K562 (cell line): Measurements from ENCODE around the gene CAPZA1.

Experiments
- CBFA2T3 ChIP-seq: fragments of 450-650 bp; IDR thresholded peaks from 2 replicates; pipeline ENCODE4 v1.6.1; 2017
- FOXM1 ChIP-seq, 2 experiments: fragments of 450-650 bp in 1 of 2; sonication (generic) in 1 of 2; formaldehyde crosslinking in 1 of 2; IDR thresholded peaks; 2 replicates each; pipeline versions ENCODE4 v1.6.1 to v1.9.0; 2017 to 2022; ENCODE audit warnings: low read depth in 2 of 2, mild to moderate bottlenecking in 2 of 2, missing genetic modification reagents in 1 of 2, moderate library complexity in 1 of 2
- MAZ ChIP-seq, 2 experiments: fragments of 450-650 bp in 1 of 2; sonication (generic) in 1 of 2; formaldehyde crosslinking; IDR thresholded peaks in 1 of 2; conservative IDR thresholded peaks in 1 of 2; 2 replicates each; pipeline versions ENCODE4 v1.4.0 to v1.5.0; 2020; ENCODE audit warnings: mild to moderate bottlenecking in 1 of 2, missing genetic modification reagents in 1 of 2
- MYC ChIP-seq, 2 experiments: fragments of 250-450 bp in 1 of 2; sonication (Bioruptor Pico) in 1 of 2; IDR thresholded peaks; 2 replicates each; pipeline versions ENCODE4 v1.5.1 to v1.6.1; 2012 to 2021; ENCODE audit warnings: low read depth in 2 of 2, borderline replicate concordance in 1 of 2, improper control_type of control experiment in 1 of 2, low read length in 1 of 2, mild to moderate bottlenecking in 1 of 2, moderate library complexity in 1 of 2
- NR2C1 ChIP-seq, 2 experiments: fragments of 450-650 bp; IDR thresholded peaks; 2 replicates each; pipeline ENCODE4 v1.6.1; 2017; ENCODE audit warnings: mild to moderate bottlenecking in 2 of 2, antibody characterized with exemption in 1 of 2, inconsistent platforms in 1 of 2, missing compliant biosample characterization in 1 of 2, missing genetic modification characterization in 1 of 2
- POLR2AphosphoS5 ChIP-seq: IDR thresholded peaks from 2 replicates; pipeline ENCODE4 v1.6.1; 2011; ENCODE audit warnings: mild to moderate bottlenecking, low read depth, low read length, moderate library complexity; ENCODE audit not compliant: control insufficient read depth, insufficient read depth
- SPI1 ChIP-seq: IDR thresholded peaks from 2 replicates; pipeline ENCODE4 v1.6.1; 2011; ENCODE audit warnings: low read depth, low read length, control low read depth, borderline replicate concordance
- TBP ChIP-seq: optimal IDR thresholded peaks from 2 replicates; pipeline ENCODE3; 2011; ENCODE audit warnings: low read depth, low read length, improper control_type of control experiment
- ZFP1 ChIP-seq: fragments of 450-650 bp; formaldehyde crosslinking; IDR thresholded peaks from 2 replicates; pipeline ENCODE4 v1.4.0; 2020; ENCODE audit warnings: mild to moderate bottlenecking, mixed read lengths
- ZNF282 ChIP-seq: sonication (generic); formaldehyde crosslinking; IDR thresholded peaks from 2 replicates; pipeline ENCODE4 v1.8.1; 2023; ENCODE audit warnings: missing genetic modification reagents
- ZNF324 ChIP-seq: fragments of 250-450 bp; sonication (Bioruptor Pico); IDR thresholded peaks from 2 replicates; pipeline ENCODE4 v1.4.0; 2020; ENCODE audit warnings: mild to moderate bottlenecking
- TF ChIP-seq, protein P1 (sequence below): sonication (generic); formaldehyde crosslinking; IDR thresholded peaks from 2 replicates; pipeline ENCODE4 v1.9.0; 2022; ENCODE audit warnings: mild to moderate bottlenecking, missing genetic modification reagents

DNA sequence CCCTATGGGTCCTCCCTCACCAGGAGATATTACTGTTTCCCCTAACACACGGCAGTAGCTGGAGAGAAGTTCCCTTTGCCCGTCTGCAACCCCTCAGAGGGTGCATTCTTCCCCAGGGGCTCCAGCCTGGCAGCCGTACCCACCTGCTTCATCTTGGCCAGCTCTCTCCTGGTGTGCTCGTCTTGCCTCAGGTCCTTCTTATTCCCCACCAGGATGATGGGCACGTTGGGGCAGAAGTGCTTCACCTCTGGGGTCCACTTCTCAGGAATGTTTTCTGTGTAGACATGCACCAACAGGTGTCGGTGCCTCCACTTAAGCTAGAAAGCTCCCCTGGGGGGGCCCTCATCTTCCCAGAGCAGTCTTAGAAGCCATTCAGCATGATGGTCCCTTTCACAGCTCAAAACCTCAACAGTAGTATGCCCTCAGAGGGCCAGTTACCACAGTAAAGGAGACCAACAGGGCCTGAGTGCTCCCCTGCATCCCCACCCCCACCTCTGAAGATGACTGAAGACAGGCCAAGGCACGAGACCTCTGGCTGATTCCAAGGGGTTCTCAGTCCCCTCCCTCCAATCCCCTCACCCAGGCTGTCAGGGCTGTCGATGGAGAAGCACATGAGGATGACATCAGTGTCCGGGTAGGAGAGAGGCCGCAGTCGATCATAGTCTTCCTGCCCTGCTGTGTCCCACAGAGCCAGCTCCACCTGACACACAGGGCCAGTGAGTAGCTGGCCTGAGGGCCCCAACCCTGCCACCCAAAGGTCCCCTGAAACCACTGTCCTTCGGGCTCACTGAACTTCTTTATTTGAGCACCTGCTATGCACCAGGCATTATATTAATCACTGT, 83.0 kb downstream of the CAPZA1 start:
- TF ChIP-seq SPI1 (no peak), MAZ (CRISPR knock-in tag; conservative IDR thresholded peaks at IDR 0.05 in 1 of 2, IDR thresholded peaks at IDR 0.05 in 1 of 2) (no peak), CBFA2T3 (no peak), MYC (IDR thresholded peaks at IDR 0.05; ENCODE audit: low read depth, low read length) (no peak), MYC (CRISPR knock-in tag; IDR thresholded peaks at IDR 0.05; ENCODE audit: borderline replicate concordance, low read depth) (no peak), POLR2AphosphoS5 (peak; percentile 31), ZFP1 (CRISPR knock-in tag) (no peak), FOXM1 (IDR thresholded peaks at IDR 0.05; ENCODE audit: low read depth) (no peak), FOXM1 (CRISPR knock-in tag; IDR thresholded peaks at IDR 0.05; ENCODE audit: low read depth) (no peak), NR2C1 (IDR thresholded peaks at IDR 0.05) (no peak), NR2C1 (tag; IDR thresholded peaks at IDR 0.05) (no peak), TBP (no peak), ZNF282 (CRISPR knock-in tag) (no peak), ZNF324 (CRISPR knock-in tag) (no peak)
- TF ChIP-seq, protein P1, sequence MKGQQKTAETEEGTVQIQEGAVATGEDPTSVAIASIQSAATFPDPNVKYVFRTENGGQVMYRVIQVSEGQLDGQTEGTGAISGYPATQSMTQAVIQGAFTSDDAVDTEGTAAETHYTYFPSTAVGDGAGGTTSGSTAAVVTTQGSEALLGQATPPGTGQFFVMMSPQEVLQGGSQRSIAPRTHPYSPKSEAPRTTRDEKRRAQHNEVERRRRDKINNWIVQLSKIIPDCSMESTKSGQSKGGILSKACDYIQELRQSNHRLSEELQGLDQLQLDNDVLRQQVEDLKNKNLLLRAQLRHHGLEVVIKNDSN (CRISPR knock-in tag) = no peak
